H1 (cell line): ENCODE measurements around the gene DAAM1. TPM values are rescaled to one million over a fixed set of nuclear protein-coding genes. Genes with fewer than 3 reads are reported as not detected.

Experiments used
- CTCF ChIA-PET: fragments of 300-600 bp; sonication (Branson Sonifier 250); formaldehyde crosslinking; loops from one replicate; lab custom pipeline; 2021; ENCODE audit not compliant: partially characterized antibody; lab: Charles Lee
- POLR2A ChIA-PET: fragments of 300-600 bp; sonication (Branson Sonifier 250); formaldehyde crosslinking; loops from one replicate; lab custom pipeline; 2021; ENCODE audit warnings: inconsistent platforms; ENCODE audit not compliant: partially characterized antibody; lab: Charles Lee
- DNase-seq, 2 experiments: peaks; one replicate each; pipeline versions ENCODE4 v3.0.0 to v3.0.0-alpha.2; 2010 to 2022; ENCODE audit warnings: low spot score in 2 of 2, low read depth in 1 of 2, mixed read lengths in 1 of 2
- FAIRE-seq: peaks from 2 replicates; lab custom pipeline; 2011; peaks lifted over from hg19 to GRCh38; lab: Jason Lieb, UNC
- H2AFZ ChIP-seq: 2 replicates; pipeline ENCODE4 v1.8.1; 2012; ENCODE audit warnings: low read length, inconsistent platforms
- H2AK5ac ChIP-seq: 2 replicates; pipeline ENCODE4 v1.6.1; 2013; ENCODE audit warnings: low read depth, low read length
- H2BK120ac ChIP-seq: replicated peaks from 2 replicates; pipeline ENCODE3; 2013; ENCODE audit warnings: low read depth, low read length, inconsistent platforms
- H2BK12ac ChIP-seq: 2 replicates; pipeline ENCODE4 v1.6.1; 2013; ENCODE audit warnings: low read depth, low read length
- H2BK15ac ChIP-seq: 2 replicates; pipeline ENCODE4 v1.6.1; 2013; ENCODE audit warnings: low read length
- H2BK20ac ChIP-seq: 2 replicates; pipeline ENCODE4 v1.6.1; 2013; ENCODE audit warnings: low read length
- H2BK5ac ChIP-seq: 2 replicates; pipeline ENCODE4 v1.6.1; 2013; ENCODE audit warnings: low read depth, low read length
- H3K14ac ChIP-seq: 2 replicates; pipeline ENCODE4 v1.6.1; 2013; ENCODE audit warnings: inconsistent platforms; ENCODE audit not compliant: insufficient read length
- H3K18ac ChIP-seq: 2 replicates; pipeline ENCODE4 v1.6.1; 2013; ENCODE audit warnings: low read length; ENCODE audit errors: extremely low read depth
- H3K23ac ChIP-seq: 2 replicates; pipeline ENCODE4 v1.6.1; 2013; ENCODE audit warnings: inconsistent platforms; ENCODE audit not compliant: insufficient read length
- H3K23me2 ChIP-seq: 2 replicates; pipeline ENCODE4 v1.6.1; 2013; ENCODE audit warnings: low read depth, low read length
- H3K27ac ChIP-seq: 2 replicates; pipeline ENCODE4 v1.6.1; 2011; ENCODE audit warnings: low read depth, low read length, inconsistent platforms
- H3K27me3 ChIP-seq, 4 experiments: replicated peaks in 1 of 4; 1 replicate in 1 of 4; 2 replicates in 3 of 4; pipeline versions ENCODE4 v1.6.1 to v1.8.1; 2011 to 2013; ENCODE audit warnings: low read length in 3 of 4, mild to moderate bottlenecking in 3 of 4, inconsistent platforms in 2 of 4, mixed read lengths in 2 of 4, moderate library complexity in 1 of 4; ENCODE audit not compliant: control insufficient read depth in 3 of 4, insufficient read depth in 3 of 4; ENCODE audit errors: extremely low read depth in 1 of 4
- H3K36me3 ChIP-seq, 4 experiments: 2 replicates each; pipeline versions ENCODE4 v1.6.1 to v1.8.1; 2011 to 2013; ENCODE audit warnings: mild to moderate bottlenecking in 4 of 4, low read length in 3 of 4, moderate library complexity in 2 of 4, control low read depth in 1 of 4, inconsistent platforms in 1 of 4; ENCODE audit not compliant: insufficient read depth in 4 of 4, control insufficient read depth in 2 of 4
- H3K4ac ChIP-seq: replicated peaks from 2 replicates; pipeline ENCODE3; 2013; ENCODE audit warnings: low read length, low read depth, mixed read lengths, inconsistent platforms; ENCODE audit not compliant: insufficient read length
- H3K4me1 ChIP-seq, 4 experiments: replicated peaks in 1 of 4; 1 replicate in 1 of 4; 2 replicates in 3 of 4; pipeline versions ENCODE4 v1.6.1 to v1.8.1; 2011 to 2013; ENCODE audit warnings: low read length in 3 of 4, inconsistent platforms in 2 of 4, mixed read lengths in 1 of 4; ENCODE audit not compliant: insufficient read depth in 4 of 4, control insufficient read depth in 3 of 4
- H3K4me2 ChIP-seq, 2 experiments: 2 replicates each; pipeline versions ENCODE4 v1.6.1 to v1.8.1; 2011 to 2013; ENCODE audit warnings: low read depth in 2 of 2, low read length in 2 of 2, control low read depth in 1 of 2, inconsistent platforms in 1 of 2, mild to moderate bottlenecking in 1 of 2; ENCODE audit not compliant: insufficient read depth in 1 of 2
- H3K4me3 ChIP-seq, 4 experiments: fragments of 200-600, 300-600 bp in 1 of 4; sonication (generic), shearing (Covaris generic), sonication (Bioruptor Twin) in 1 of 4; 2 replicates each; pipeline versions ENCODE4 v1.5.1 to v1.8.1; 2011 to 2016; ENCODE audit warnings: low read length in 4 of 4, low read depth in 3 of 4, control low read depth in 2 of 4, inconsistent platforms in 2 of 4, mild to moderate bottlenecking in 2 of 4, mixed read lengths in 1 of 4, moderate library complexity in 1 of 4; ENCODE audit not compliant: insufficient read depth in 2 of 4; ENCODE audit errors: extremely low read depth in 1 of 4
- H3K56ac ChIP-seq: replicated peaks from 2 replicates; pipeline ENCODE3; 2013; ENCODE audit warnings: low read depth, mild to moderate bottlenecking, mixed read lengths, low read length, inconsistent platforms; ENCODE audit not compliant: insufficient read length
- H3K79me1 ChIP-seq: 2 replicates; pipeline ENCODE4 v1.6.1; 2013; ENCODE audit warnings: low read depth, low read length, control low read depth
- H3K79me2 ChIP-seq, 2 experiments: 2 replicates each; pipeline versions ENCODE4 v1.6.1 to v1.8.1; 2012 to 2013; ENCODE audit warnings: low read length in 2 of 2, mild to moderate bottlenecking in 2 of 2, inconsistent platforms in 1 of 2; ENCODE audit not compliant: insufficient read depth in 2 of 2, control insufficient read depth in 1 of 2
- H3K9ac ChIP-seq, 4 experiments: replicated peaks in 1 of 4; 1 replicate in 1 of 4; 2 replicates in 3 of 4; pipeline versions ENCODE4 v1.6.1 to v1.8.1; 2011 to 2013; ENCODE audit warnings: low read depth in 3 of 4, low read length in 3 of 4, control low read depth in 2 of 4, mild to moderate bottlenecking in 2 of 4, moderate library complexity in 2 of 4, inconsistent platforms in 1 of 4; ENCODE audit errors: extremely low read depth in 1 of 4
- H3K9me3 ChIP-seq, 2 experiments: 2 replicates each; pipeline versions ENCODE4 v1.6.1 to v1.8.1; 2012 to 2013; ENCODE audit warnings: mild to moderate bottlenecking in 2 of 2, moderate library complexity in 2 of 2, control low read depth in 1 of 2, inconsistent platforms in 1 of 2, low read depth in 1 of 2, low read length in 1 of 2, mixed read lengths in 1 of 2; ENCODE audit not compliant: insufficient read depth in 2 of 2
- H4K20me1 ChIP-seq, 2 experiments: replicated peaks in 1 of 2; 2 replicates each; pipeline versions ENCODE3 to v1.8.1; 2011 to 2013; ENCODE audit warnings: inconsistent platforms in 2 of 2, low read length in 2 of 2, mild to moderate bottlenecking in 1 of 2; ENCODE audit not compliant: insufficient read depth in 2 of 2, control insufficient read depth in 1 of 2
- H4K5ac ChIP-seq: 2 replicates; pipeline ENCODE4 v1.6.1; 2013; ENCODE audit warnings: low read length, low read depth, mixed read lengths, inconsistent platforms; ENCODE audit not compliant: insufficient read length
- H4K8ac ChIP-seq: 2 replicates; pipeline ENCODE4 v1.8.0; 2013; ENCODE audit warnings: mild to moderate bottlenecking, moderate library complexity, low read length, inconsistent platforms; ENCODE audit not compliant: insufficient read depth; ENCODE audit errors: extremely low read depth
- H4K91ac ChIP-seq: replicated peaks from 2 replicates; pipeline ENCODE3; 2013; ENCODE audit warnings: low read length, mixed read lengths, inconsistent platforms; ENCODE audit not compliant: insufficient read length
- CEBPB ChIP-seq: IDR thresholded peaks from 2 replicates; pipeline ENCODE4 v1.6.1; 2012; ENCODE audit warnings: low read depth, low read length
- JUN ChIP-seq: IDR thresholded peaks from 2 replicates; pipeline ENCODE4 v1.6.1; 2011; ENCODE audit warnings: low read depth, mild to moderate bottlenecking, improper control_type of control experiment, low read length
- JUND ChIP-seq: IDR thresholded peaks from 2 replicates; pipeline ENCODE4 v1.6.1; 2011; ENCODE audit warnings: mild to moderate bottlenecking, improper control_type of control experiment, low read length
- NANOG ChIP-seq: IDR thresholded peaks from 2 replicates; pipeline ENCODE4 v1.6.1; 2011; ENCODE audit warnings: low read length, low read depth, mild to moderate bottlenecking, inconsistent platforms; ENCODE audit not compliant: insufficient read depth, poor library complexity, severe bottlenecking
- RFX5 ChIP-seq: IDR thresholded peaks from 2 replicates; pipeline ENCODE4 v1.6.1; 2011; ENCODE audit warnings: low read depth, low read length, improper control_type of control experiment, borderline replicate concordance
- SIN3A ChIP-seq, 2 experiments: IDR thresholded peaks in 1 of 2; conservative IDR thresholded peaks in 1 of 2; 2 replicates each; pipeline ENCODE4 v1.6.1; 2011 to 2012; ENCODE audit warnings: low read length in 2 of 2, improper control_type of control experiment in 1 of 2, low read depth in 1 of 2, mild to moderate bottlenecking in 1 of 2
- WGBS, 2 experiments: shearing (Covaris generic) in 1 of 2; methylation state at CpG; one replicate each; pipeline versions ENCODE4 v1.1.6 to v1.1.7; 2013 to 2015; ENCODE audit warnings: low lambda C conversion rate in 2 of 2, mixed read lengths in 2 of 2, inconsistent platforms in 1 of 2, low coverage in 1 of 2, missing lambda C conversion rate in 1 of 2; ENCODE audit not compliant: insufficient replicate concordance in 2 of 2, insufficient coverage in 1 of 2, insufficient read length in 1 of 2; ENCODE audit errors: extremely low coverage in 1 of 2, missing lambda C conversion rate in 1 of 2; 5-methylcytosine and 5-hydroxymethylcytosine counted together
- polyA plus RNA-seq, 7 experiments: library from polyadenylated mRNA; depleted of rRNA in 3 of 7; stranded (reverse) in 5 of 7; unstranded in 2 of 7; fragments of >200 nt in 5 of 7; fragments of 200-250 nt in 2 of 7; gene quantifications; 1 replicate in 5 of 7; 2 replicates in 1 of 7; 4 replicates in 1 of 7; pipeline versions ENCODE4 v1.2.1 to v1.2.3, GENCODE V29; 2011 to 2013; ENCODE audit warnings: missing spikeins in 2 of 7, mixed read lengths in 2 of 7
- total RNA-seq: library from RNA; stranded (reverse); fragmentation: NEBNext Ultra II Directional; extraction: Animal tissue kit (Norgen Biotek cat#: 25700); gene quantifications from 2 replicates; pipeline ENCODE4 v1.2.1, GENCODE V29; 2021
- TF ChIP-seq, protein P1 (sequence below): IDR thresholded peaks from 2 replicates; pipeline ENCODE4 v1.6.1; 2011; ENCODE audit warnings: low read depth, mild to moderate bottlenecking, low read length; ENCODE audit not compliant: insufficient read depth
- TF ChIP-seq, protein P2 (sequence below): IDR thresholded peaks from 2 replicates; pipeline ENCODE4 v1.6.1; 2012; ENCODE audit warnings: low read length, inconsistent platforms
- TF ChIP-seq, protein P3 (sequence below): IDR thresholded peaks from 2 replicates; pipeline ENCODE4 v1.6.1; 2011; ENCODE audit warnings: low read length, improper control_type of control experiment

Gene DAAM1
- total and polyA plus RNA-seq, 2 of the 8 experiments (the other 6 are each of a cell fraction or from before 2014, with no cell fraction given): 5.0 to 44.9 TPM

DNA sequence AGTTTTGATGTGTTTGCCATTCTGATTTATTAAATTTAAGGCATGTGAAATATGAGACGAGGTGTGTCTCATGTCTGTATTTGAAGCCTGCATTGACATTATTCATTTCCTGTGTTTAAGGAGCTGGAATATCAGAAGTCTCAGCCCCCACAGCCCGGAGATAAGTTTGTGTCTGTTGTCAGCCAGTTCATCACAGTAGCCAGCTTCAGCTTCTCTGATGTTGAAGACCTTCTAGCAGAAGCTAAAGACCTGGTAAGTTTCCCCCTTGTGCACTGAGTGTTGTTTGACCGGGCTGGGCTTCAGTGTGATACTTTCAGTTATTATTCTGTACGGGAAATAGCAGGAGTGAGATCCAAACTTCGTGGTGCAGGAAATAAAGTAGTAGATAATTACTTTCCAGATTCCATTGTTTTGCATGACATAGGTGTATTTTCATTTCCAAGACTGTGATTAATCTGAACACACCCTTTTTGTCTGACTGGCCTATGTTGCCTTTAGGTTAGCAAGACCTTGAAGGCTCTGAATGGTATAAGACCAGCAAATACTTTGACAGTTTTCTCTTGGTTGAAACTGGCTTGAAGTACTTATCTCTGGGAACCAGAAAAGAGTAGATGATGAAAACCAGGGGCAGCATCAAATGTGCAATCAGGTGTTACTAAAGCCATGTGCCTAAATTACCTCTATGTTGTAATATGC lies 175.2 kb downstream of the DAAM1 start:
- H3K9ac ChIP-seq: no peak overlapping the region; a peak in 1 of 7 replicates
- H4K8ac ChIP-seq: no peak overlapping the region
- no peak overlapping the region for H3K4ac ChIP-seq
- H4K5ac ChIP-seq: no peak overlapping the region
- H3K56ac ChIP-seq: no peak overlapping the region
- H2BK15ac ChIP-seq: no peak overlapping the region
- no peak overlapping the region for H4K91ac ChIP-seq
- H3K27ac ChIP-seq: no peak overlapping the region
- H2BK12ac ChIP-seq: no peak overlapping the region
- no peak for FAIRE-seq
- H3K27me3 ChIP-seq: peaks cover 0 to 1% (median 0%) of the 10 kb centered on the region in 4 experiments; a peak in 1 of 7 replicates
- no peaks in the 10 kb centered on the region for H3K79me2 ChIP-seq
- ChIA-PET POLR2A (no interaction called here), CTCF (no interaction called here)
- no peak for DNase-seq
- 91% methylated on average over 5 of the region's 5 CpGs; no CpG with 5 or more reads in 1 of the 2 experiments for WGBS, 2 experiments
- H3K18ac ChIP-seq: no peak overlapping the region
- no peaks in the 10 kb centered on the region; a peak in 1 of 8 replicates for H3K36me3 ChIP-seq
- no peak overlapping the region for H3K14ac ChIP-seq
- H2AFZ ChIP-seq: no peak overlapping the region
- H4K20me1 ChIP-seq: no peaks in the 10 kb centered on the region
- no peak overlapping the region for H3K4me2 ChIP-seq
- no peak overlapping the region for H2AK5ac ChIP-seq
- H2BK120ac ChIP-seq: no peak overlapping the region
- H3K23ac ChIP-seq: no peak overlapping the region
- no peaks in the 10 kb centered on the region for H3K9me3 ChIP-seq
- H2BK5ac ChIP-seq: no peak overlapping the region
- no peaks in the 10 kb centered on the region for H3K23me2 ChIP-seq
- H3K79me1 ChIP-seq: no peaks in the 10 kb centered on the region
- H2BK20ac ChIP-seq: no peak overlapping the region
- H3K4me1 ChIP-seq: no peaks in the 10 kb centered on the region
- no peak overlapping the region for H3K4me3 ChIP-seq
- no peak for TF ChIP-seq SIN3A (conservative IDR thresholded peaks at IDR 0.05 in 1 of 2, IDR thresholded peaks at IDR 0.05 in 1 of 2; ENCODE audit: low read depth in 1 of 2, low read length in 2 of 2)
- TF ChIP-seq, protein P1, sequence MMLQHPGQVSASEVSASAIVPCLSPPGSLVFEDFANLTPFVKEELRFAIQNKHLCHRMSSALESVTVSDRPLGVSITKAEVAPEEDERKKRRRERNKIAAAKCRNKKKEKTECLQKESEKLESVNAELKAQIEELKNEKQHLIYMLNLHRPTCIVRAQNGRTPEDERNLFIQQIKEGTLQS: no peak
- no peak for TF ChIP-seq JUND
- TF ChIP-seq CEBPB: no peak
- TF ChIP-seq NANOG: no peak
- TF ChIP-seq, protein P2, sequence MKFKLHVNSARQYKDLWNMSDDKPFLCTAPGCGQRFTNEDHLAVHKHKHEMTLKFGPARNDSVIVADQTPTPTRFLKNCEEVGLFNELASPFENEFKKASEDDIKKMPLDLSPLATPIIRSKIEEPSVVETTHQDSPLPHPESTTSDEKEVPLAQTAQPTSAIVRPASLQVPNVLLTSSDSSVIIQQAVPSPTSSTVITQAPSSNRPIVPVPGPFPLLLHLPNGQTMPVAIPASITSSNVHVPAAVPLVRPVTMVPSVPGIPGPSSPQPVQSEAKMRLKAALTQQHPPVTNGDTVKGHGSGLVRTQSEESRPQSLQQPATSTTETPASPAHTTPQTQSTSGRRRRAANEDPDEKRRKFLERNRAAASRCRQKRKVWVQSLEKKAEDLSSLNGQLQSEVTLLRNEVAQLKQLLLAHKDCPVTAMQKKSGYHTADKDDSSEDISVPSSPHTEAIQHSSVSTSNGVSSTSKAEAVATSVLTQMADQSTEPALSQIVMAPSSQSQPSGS: no peak
- TF ChIP-seq, protein P3, sequence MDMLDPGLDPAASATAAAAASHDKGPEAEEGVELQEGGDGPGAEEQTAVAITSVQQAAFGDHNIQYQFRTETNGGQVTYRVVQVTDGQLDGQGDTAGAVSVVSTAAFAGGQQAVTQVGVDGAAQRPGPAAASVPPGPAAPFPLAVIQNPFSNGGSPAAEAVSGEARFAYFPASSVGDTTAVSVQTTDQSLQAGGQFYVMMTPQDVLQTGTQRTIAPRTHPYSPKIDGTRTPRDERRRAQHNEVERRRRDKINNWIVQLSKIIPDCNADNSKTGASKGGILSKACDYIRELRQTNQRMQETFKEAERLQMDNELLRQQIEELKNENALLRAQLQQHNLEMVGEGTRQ: no peak
- TF ChIP-seq RFX5: no peak
- TF ChIP-seq JUN: no peak
